Mucosa of descending colon (tissue), 3 donors: ENCODE measurements around the gene TMIGD2. TPM values are rescaled to one million over a fixed set of nuclear protein-coding genes. Genes with fewer than 3 reads are reported as not detected.

Experiments used
- ATAC-seq: fragments of 200-7000 bp; cut with Tn5 transposase; one replicate; pipeline ENCODE4 v1.9.1; 2020; ENCODE audit warnings: mild to moderate bottlenecking, moderate library complexity
- DNase-seq, 3 donors: peaks; one replicate each; pipeline ENCODE4 v3.0.0-alpha.2; 2020
- H3K36me3 ChIP-seq: fragments of 200-600 bp; one replicate; pipeline ENCODE4 v1.8.0; 2021; ENCODE audit warnings: low read depth, mild to moderate bottlenecking
- H3K4me1 ChIP-seq: fragments of 200-600 bp; one replicate; pipeline ENCODE4 v1.8.0; 2021; ENCODE audit warnings: low read depth, mild to moderate bottlenecking
- H3K4me3 ChIP-seq: fragments of 200-600 bp; one replicate; pipeline ENCODE4 v1.8.0; 2021; ENCODE audit warnings: mild to moderate bottlenecking
- H3K9me3 ChIP-seq: fragments of 200-600 bp; one replicate; pipeline ENCODE4 v1.8.0; 2021; ENCODE audit warnings: mild to moderate bottlenecking
- CTCF ChIP-seq: fragments of 200-600 bp; IDR thresholded peaks from one replicate; pipeline ENCODE4 v1.8.0; 2022; ENCODE audit warnings: antibody characterized with exemption, mild to moderate bottlenecking
- intact Hi-C, 2 donors: fragments of 100-400 bp; cut with DNase I in 1 of 2; cut with micrococcal nuclease in 1 of 2; formaldehyde crosslinking; loops; one replicate each; pipeline versions ENCODE4 v1.11.0 to v1.11.1; 2022; cut with DNase I, micrococcal nuclease
- total RNA-seq, 3 donors: library from RNA; stranded (reverse); fragmentation: NEBNext Ultra II Directional in 2 of 3; extraction: Animal tissue kit (Norgen Biotek cat#: 25700) in 2 of 3; gene quantifications; one replicate each; pipeline versions ENCODE4 v1.2.1 to v1.2.4, GENCODE V29; 2021 to 2023
- donor health status: DM: no; HTN: no; CAD: no; lungs with moderate emphysema.
- donor health status: DM: no; HTN: no; CAD: no.
- donor health status: DM: no; HTN: yes; CAD: no.

TMIGD2 gene
- total RNA-seq, 3 donors from 2014 or later = 0.46 to 1.3 (median 1.2) TPM

DNA sequence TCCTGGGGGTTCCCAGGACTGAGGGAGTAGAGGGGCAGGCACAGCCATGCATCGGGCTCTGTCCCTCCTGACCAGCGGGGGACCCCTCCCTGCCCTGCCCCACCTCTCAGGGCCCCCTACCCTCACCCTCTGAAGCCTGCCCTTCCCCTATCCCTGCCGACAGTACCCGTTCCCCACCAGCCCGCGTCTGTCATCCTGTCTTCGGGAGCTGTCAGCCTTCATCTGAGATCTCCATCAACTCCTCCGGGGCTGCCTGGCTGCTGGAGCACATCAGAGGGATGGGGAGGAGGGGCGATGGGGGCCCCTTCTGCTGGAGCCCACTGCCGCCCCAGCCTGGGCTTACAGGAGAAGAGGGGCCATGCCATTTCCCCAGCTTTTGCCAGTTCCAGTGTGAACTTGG lies 29.3 kb downstream of the TMIGD2 start:
- H3K36me3 ChIP-seq = no peaks in the 10 kb centered on the region
- intact Hi-C loops = no loop called here
- no peak for DNase-seq
- no peak overlapping the region for H3K4me3 ChIP-seq
- H3K4me1 ChIP-seq = peaks cover 9% of the 10 kb centered on the region
- H3K9me3 ChIP-seq = no peaks in the 10 kb centered on the region
- no peak for TF ChIP-seq CTCF
- no peak for ATAC-seq

DNA sequence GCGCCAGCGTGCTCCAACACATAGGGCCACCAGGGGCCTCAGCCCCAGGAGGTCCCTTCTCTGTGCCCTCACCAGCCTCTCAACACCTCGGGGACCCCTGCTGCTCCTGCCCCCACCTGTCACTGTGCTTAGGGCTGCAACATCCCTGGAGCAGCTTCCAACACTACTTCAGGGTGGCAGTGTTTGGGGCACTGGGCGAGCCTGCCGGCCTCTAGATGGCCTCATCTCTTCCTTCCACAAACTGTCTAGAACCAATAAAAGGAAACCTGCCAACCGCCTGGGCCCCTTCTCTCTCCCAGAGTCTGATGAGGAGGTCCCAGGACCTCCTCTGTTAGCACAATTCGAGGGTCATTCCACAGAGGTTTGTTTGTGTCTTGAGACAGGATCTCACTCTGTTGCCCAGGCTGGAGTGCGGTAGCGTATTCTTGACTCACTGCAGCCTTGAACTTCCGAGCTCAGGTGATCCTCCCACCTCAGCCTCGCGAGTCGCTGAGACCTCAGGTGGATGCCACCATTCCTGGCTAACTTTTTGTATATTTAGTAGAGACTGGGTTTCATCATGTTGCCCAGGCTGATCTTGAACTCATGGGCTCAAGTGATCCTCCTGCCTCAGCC lies 33.3 kb downstream of the TMIGD2 start:
- Histone ChIP-seq H3K36me3 (no peaks in the 10 kb centered on the region), H3K4me1 (peaks cover 14% of the 10 kb centered on the region), H3K9me3 (no peaks in the 10 kb centered on the region), H3K4me3 (no peak overlapping the region)
- intact Hi-C loops = loop anchor here (5.0 to 10.0 kb wide), 2 partner anchors 83 to 86 kb away; no protein-coding TSS in a partner anchor
- TF ChIP-seq CTCF = no peak
- DNase-seq (peak in 1 of 3 donors; percentile 36), ATAC-seq (peak; percentile 45)

GRCh38 chr19:4267901-4268815 lies 34.0 kb downstream of the TMIGD2 start:
- ATAC-seq (peak; percentile 84), DNase-seq (peak; percentile 55 to 79 (median 72))
- Histone ChIP-seq H3K9me3 (no peaks in the 10 kb centered on the region), H3K4me1 (peaks cover 14% of the 10 kb centered on the region), H3K4me3 (no peak overlapping the region), H3K36me3 (no peaks in the 10 kb centered on the region)
- TF ChIP-seq CTCF = no peak
- intact Hi-C loops = loop anchor here (5.0 to 10.0 kb wide), 2 partner anchors 84 to 87 kb away; no protein-coding TSS in a partner anchor

GRCh38 chr19:4267101-4267900 lies 34.9 kb downstream of the TMIGD2 start:
- peak; percentile 72 to 79 (median 74) for DNase-seq

More at GRCh38 chr19:4267101-4267900, 34.9 kb downstream of the TMIGD2 start:
- H3K36me3 ChIP-seq = peaks cover under 1% of the 10 kb centered on the region
- H3K9me3 ChIP-seq = no peaks in the 10 kb centered on the region
- ATAC-seq = peak; percentile 70
- no peak overlapping the region for H3K4me3 ChIP-seq
- TF ChIP-seq CTCF = peak; percentile 76
- peaks cover 14% of the 10 kb centered on the region for H3K4me1 ChIP-seq
- intact Hi-C loops = loop anchor here (5.0 to 10.0 kb wide), 2 partner anchors 85 to 88 kb away; no protein-coding TSS in a partner anchor
